ENCODE data around the gene STAG2. TPM values are rescaled to one million over a fixed set of nuclear protein-coding genes. Genes with fewer than 3 reads are reported as not detected.
"Not testable (repeated sequence)": the region's sequence is repeated elsewhere in the genome, so short reads cannot be mapped to it uniquely, and the experiment has no call there.

Gene STAG2
- total RNA-seq, 4 donors from 2014 or later, result 54.6 to 89.3 (median 63.6) TPM

DNA sequence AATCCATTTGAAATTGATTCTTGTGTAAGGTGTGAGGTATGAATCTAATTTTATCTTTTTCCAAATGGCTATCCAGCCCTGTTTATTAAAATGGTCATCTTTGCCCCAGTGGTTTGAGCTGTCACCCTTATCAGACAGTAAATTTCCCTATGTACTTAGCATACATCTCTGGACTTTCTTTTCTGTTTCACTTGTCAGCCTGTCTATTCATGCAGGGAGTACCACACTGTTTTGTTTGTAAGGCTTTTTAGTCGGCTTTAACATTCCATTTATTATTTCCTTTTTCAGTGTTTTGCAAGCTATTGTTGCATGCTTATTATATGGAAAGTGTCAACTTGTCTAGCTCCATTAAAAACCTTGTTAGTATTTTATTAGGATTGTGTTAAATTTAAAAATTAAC is 155.8 kb downstream of the STAG2 start:
- 57 to 81% methylated on average over 1 of the region's 1 CpG for WGBS, 2 donors
- TF ChIP-seq POLR2A (IDR thresholded peaks at IDR 0.05), result no peak
- TF ChIP-seq CTCF (IDR thresholded peaks at IDR 0.05), result no peak
- DNase-seq (ENCODE audit: low spot score in 2 of 2), result no peak
- H3K4me3 ChIP-seq (ENCODE audit: low read depth, poor library complexity, severe bottlenecking), result no peak overlapping the region
- intact Hi-C loops (cut with DNase I; ENCODE audit: low total_unique reads), result no loop called here

- TF ChIP-seq POLR2A (IDR thresholded peaks at IDR 0.05) (no peak), CTCF (IDR thresholded peaks at IDR 0.05) (no peak)
- DNase-seq (ENCODE audit: low spot score in 2 of 2), result no peak
- no peak overlapping the region for H3K4me3 ChIP-seq (ENCODE audit: low read depth, poor library complexity, severe bottlenecking)
- intact Hi-C loops (cut with DNase I; ENCODE audit: low total_unique reads), result no loop called here
- 68 to 71% methylated on average over 3 of the region's 3 CpGs for whole genome bisulfite sequencing, 2 donors
These were observed 164.0 kb downstream of the STAG2 start for GRCh38 chrX:124125471-124125870.

DNA sequence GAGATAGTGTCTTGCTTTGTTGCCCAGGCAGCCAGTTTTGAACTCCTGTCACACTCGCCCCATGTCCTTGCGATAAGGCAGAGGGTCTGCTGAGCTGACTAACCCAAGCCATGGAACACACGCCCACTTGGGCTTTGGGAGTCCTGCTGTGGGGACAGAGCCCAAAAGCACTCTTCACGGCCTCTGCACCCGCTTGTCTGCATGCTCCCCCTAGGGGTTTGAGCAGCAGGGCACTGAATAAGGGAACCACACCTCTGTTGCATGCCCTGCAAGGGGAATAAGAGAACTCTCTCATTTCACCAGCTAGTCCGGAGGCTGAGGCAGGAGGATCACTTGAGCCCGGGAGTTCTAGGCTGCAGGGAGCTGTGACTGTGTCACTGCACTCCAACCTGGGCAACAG is 166.0 kb downstream of the STAG2 start:
- WGBS, 2 donors, result 93 to 94% methylated on average over 7 of the region's 7 CpGs
- intact Hi-C loops (cut with DNase I; ENCODE audit: low total_unique reads), result no loop called here
- no peak overlapping the region for H3K4me3 ChIP-seq (ENCODE audit: low read depth, poor library complexity, severe bottlenecking)
- no peak for DNase-seq (ENCODE audit: low spot score in 2 of 2)
- no peak for TF ChIP-seq POLR2A (IDR thresholded peaks at IDR 0.05)
- no peak for TF ChIP-seq CTCF (IDR thresholded peaks at IDR 0.05)

DNA sequence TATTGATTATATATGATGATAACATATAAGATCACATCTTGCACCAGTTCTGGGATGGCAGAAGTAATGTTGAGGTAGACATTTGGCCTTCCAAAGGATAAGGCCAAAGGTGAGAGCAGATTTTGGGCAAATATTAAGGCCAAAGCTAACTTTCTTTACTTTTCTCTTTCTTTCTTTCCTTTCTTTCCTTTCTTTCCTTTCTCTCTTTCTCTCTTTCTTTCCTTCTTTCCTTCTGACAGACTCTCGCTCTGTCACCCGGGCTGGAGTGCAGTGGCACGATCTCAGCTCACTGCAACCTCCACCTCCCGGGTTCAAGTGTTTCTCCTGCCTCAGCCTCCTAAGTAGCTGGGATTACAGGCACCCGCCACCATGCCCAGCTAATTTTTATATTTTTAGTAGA is 170.9 kb downstream of the STAG2 start:
- H3K4me3 ChIP-seq (ENCODE audit: low read depth, poor library complexity, severe bottlenecking); intact Hi-C loops (cut with DNase I; ENCODE audit: low total_unique reads); DNase-seq (ENCODE audit: low spot score in 2 of 2): not testable (repeated sequence)
- 79 to 98% methylated on average over 5 of the region's 5 CpGs for WGBS, 2 donors

DNA sequence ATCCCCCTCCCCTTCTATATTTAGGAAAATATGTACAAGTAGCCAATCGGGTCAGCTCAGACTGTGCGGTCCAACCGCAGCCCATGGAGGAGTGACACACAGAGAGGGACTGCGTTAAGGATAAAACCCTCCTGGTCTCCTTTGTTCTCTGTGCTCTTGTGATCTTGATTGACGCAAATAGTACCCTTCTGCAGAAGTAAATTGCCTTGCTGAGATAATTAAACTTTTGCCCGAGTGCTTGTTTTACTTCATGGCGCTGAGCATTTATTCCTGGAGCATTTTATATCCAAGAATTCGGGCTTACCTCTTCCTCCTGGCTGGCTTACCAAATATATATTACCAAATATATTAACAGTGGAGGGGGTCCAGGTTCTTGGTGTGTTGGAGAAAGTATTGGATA is 184.2 kb downstream of the STAG2 start:
- WGBS, 2 donors, result 92% methylated on average over 8 of the region's 8 CpGs
- DNase-seq (ENCODE audit: low spot score in 2 of 2), result no peak
- H3K4me3 ChIP-seq (ENCODE audit: low read depth, poor library complexity, severe bottlenecking), result no peak overlapping the region
- TF ChIP-seq CTCF (IDR thresholded peaks at IDR 0.05) (no peak), POLR2A (IDR thresholded peaks at IDR 0.05) (no peak)
- intact Hi-C loops (cut with DNase I; ENCODE audit: low total_unique reads), result no loop called here

GRCh38 chrX:124151195-124151594 is 189.7 kb downstream of the STAG2 start:
- no peak for TF ChIP-seq CTCF (IDR thresholded peaks at IDR 0.05)
- TF ChIP-seq POLR2A (IDR thresholded peaks at IDR 0.05), result no peak
- no peak for DNase-seq (ENCODE audit: low spot score in 2 of 2)
- intact Hi-C loops (cut with DNase I; ENCODE audit: low total_unique reads), result no loop called here
- no peak overlapping the region for H3K4me3 ChIP-seq (ENCODE audit: low read depth, poor library complexity, severe bottlenecking)

Other genes with a start within 250 kb of the STAG2 start
- 10 to 100 TPM; 60.3 to 81.8 (median 67.7) TPM for gene THOC2, start 228.7 kb upstream of the STAG2 start, total RNA-seq
- 10 to 100 TPM; 21.9 to 39.4 (median 33.3) TPM for gene XIAP, start 101.7 kb upstream of the STAG2 start, total RNA-seq

Data from lower leg skin (tissue), 4 donors.